GM12878 (cell line): ENCODE measurements around the gene MARVELD2. TPM values are rescaled to one million over a fixed set of nuclear protein-coding genes. Genes with fewer than 3 reads are reported as not detected.

Experiments
- ATF3 ChIP-seq: IDR thresholded peaks from 2 replicates; pipeline ENCODE4 v1.6.1; 2011; ENCODE audit warnings: low read depth, mild to moderate bottlenecking, low read length, moderate library complexity, borderline replicate concordance; ENCODE audit errors: extremely low read depth
- BCL3 ChIP-seq: IDR thresholded peaks from 2 replicates; pipeline ENCODE4 v1.6.1; 2011; ENCODE audit warnings: borderline replicate concordance, low read depth, mild to moderate bottlenecking, moderate library complexity, low read length; ENCODE audit not compliant: insufficient read depth, poor library complexity, severe bottlenecking
- BCLAF1 ChIP-seq: fragments of 450-650 bp; IDR thresholded peaks from 2 replicates; pipeline ENCODE4 v1.6.1; 2017; ENCODE audit warnings: antibody characterized with exemption, mild to moderate bottlenecking, moderate library complexity
- CEBPB ChIP-seq, 2 experiments: fragments of 150-350 bp in 1 of 2; IDR thresholded peaks; 2 replicates each; pipeline ENCODE4 v1.6.1; 2012 to 2014; ENCODE audit warnings: low read depth in 2 of 2, low read length in 2 of 2, borderline replicate concordance in 1 of 2, inconsistent platforms in 1 of 2
- CTCF ChIP-seq, 3 experiments: IDR thresholded peaks in 2 of 3; conservative IDR thresholded peaks in 1 of 3; 2 replicates each; pipeline ENCODE4 v1.5.1; 2011; ENCODE audit warnings: low read depth in 3 of 3, low read length in 3 of 3, mild to moderate bottlenecking in 3 of 3, control low read depth in 2 of 3, moderate library complexity in 2 of 3, inconsistent platforms in 1 of 3, mixed read lengths in 1 of 3; ENCODE audit not compliant: control insufficient read depth in 2 of 3, insufficient read depth in 1 of 3; ENCODE audit errors: extremely low read depth in 1 of 3
- DPF2 ChIP-seq: fragments of 450-650 bp; IDR thresholded peaks from 2 replicates; pipeline ENCODE4 v1.6.1; 2017; ENCODE audit warnings: mild to moderate bottlenecking
- EED ChIP-seq: sonication (generic); IDR thresholded peaks from 2 replicates; pipeline ENCODE4 v1.6.1; 2016; ENCODE audit warnings: antibody characterized with exemption, low read depth
- GATAD2B ChIP-seq: fragments of 450-650 bp; conservative IDR thresholded peaks from 2 replicates; pipeline ENCODE4 v1.6.1; 2017; ENCODE audit warnings: low read depth, mild to moderate bottlenecking, moderate library complexity
- IKZF1 ChIP-seq: fragments of 450-650 bp; conservative IDR thresholded peaks from 2 replicates; pipeline ENCODE4 v1.6.1; 2017; ENCODE audit warnings: antibody characterized with exemption, mild to moderate bottlenecking
- KDM1A ChIP-seq: fragments of 200-600 bp; sonication (generic); IDR thresholded peaks from 2 replicates; pipeline ENCODE4 v1.6.1; 2016; ENCODE audit warnings: borderline replicate concordance
- LARP7 ChIP-seq: fragments of 450-650 bp; IDR thresholded peaks from 2 replicates; pipeline ENCODE4 v1.6.1; 2017; ENCODE audit warnings: mild to moderate bottlenecking
- MAX ChIP-seq: IDR thresholded peaks from 2 replicates; pipeline ENCODE4 v1.6.1; 2012; ENCODE audit warnings: low read depth, low read length, improper control_type of control experiment
- NBN ChIP-seq: fragments of 450-650 bp; IDR thresholded peaks from 2 replicates; pipeline ENCODE4 v1.6.1; 2016
- POLR2AphosphoS5 ChIP-seq: IDR thresholded peaks from 2 replicates; pipeline ENCODE4 v1.6.1; 2011; ENCODE audit warnings: mild to moderate bottlenecking, low read length, inconsistent platforms
- RAD21 ChIP-seq: IDR thresholded peaks from 2 replicates; pipeline ENCODE4 v1.6.1; 2011; ENCODE audit warnings: mild to moderate bottlenecking, low read depth, low read length, moderate library complexity; ENCODE audit not compliant: insufficient read depth
- SMAD5 ChIP-seq: IDR thresholded peaks from 2 replicates; pipeline ENCODE4 v1.6.1; 2016; ENCODE audit warnings: antibody characterized with exemption, low read depth
- TCF12 ChIP-seq: IDR thresholded peaks from 2 replicates; pipeline ENCODE4 v1.6.1; 2011; ENCODE audit warnings: low read depth, mild to moderate bottlenecking, low read length
- USF1 ChIP-seq: IDR thresholded peaks from 2 replicates; pipeline ENCODE4 v1.6.1; 2011; ENCODE audit warnings: borderline replicate concordance, low read depth, mild to moderate bottlenecking, moderate library complexity, mixed read lengths, low read length; ENCODE audit not compliant: insufficient read depth; ENCODE audit errors: extremely low read length
- YY1 ChIP-seq: IDR thresholded peaks from 2 replicates; pipeline ENCODE4 v1.6.1; 2011; ENCODE audit warnings: low read depth, mild to moderate bottlenecking, low read length
- ZNF207 ChIP-seq: fragments of 450-650 bp; IDR thresholded peaks from 2 replicates; pipeline ENCODE4 v1.6.1; 2014; ENCODE audit warnings: antibody characterized with exemption, mild to moderate bottlenecking, borderline replicate concordance
- ZNF24 ChIP-seq: fragments of 450-650 bp; IDR thresholded peaks from 2 replicates; pipeline ENCODE4 v1.6.1; 2017; ENCODE audit warnings: antibody characterized with exemption, mild to moderate bottlenecking
- ZSCAN29 ChIP-seq: fragments of 450-650 bp; IDR thresholded peaks from 2 replicates; pipeline ENCODE4 v1.6.1; 2017; ENCODE audit warnings: mild to moderate bottlenecking, moderate library complexity
- polyA plus RNA-seq, 11 experiments: library from polyadenylated mRNA; depleted of rRNA in 4 of 11; unstranded in 6 of 11; stranded (reverse) in 5 of 11; fragments of >200 nt; fragmentation: Nextera tagmentation in 4 of 11; fragmentation: Illumina TruSeq in 1 of 11; extraction: Ambion mirVana in 4 of 11; extraction: Trizol in 1 of 11; gene quantifications; 1 replicate in 1 of 11; 2 replicates in 10 of 11; pipeline versions ENCODE4 v1.2.1 to v1.2.3, GENCODE V29; 2011 to 2016; ENCODE audit warnings: inconsistent platforms in 2 of 11, missing spikeins in 2 of 11, low read depth in 1 of 11
- total RNA-seq, 4 experiments: library from RNA; depleted of rRNA in 3 of 4; stranded (reverse); fragments of >200 nt in 3 of 4; fragmentation: Illumina TruSeq in 1 of 4; extraction: Trizol in 1 of 4; gene quantifications; 2 replicates each; pipeline versions ENCODE4 v1.2.1 to v1.2.3, GENCODE V29; 2013 to 2021

Gene MARVELD2
- total and polyA plus RNA-seq, 10 of the 15 experiments (the other 5 are each of a cell fraction or from before 2014, with no cell fraction given) = 0.37 to 6.2 (median 3.8) TPM

GRCh38 chr5:69414885-69415583, at the start of gene MARVELD2 (continued):
- TF ChIP-seq ATF3 (no peak; the same call in 1 of the 2 replicates), MAX (peak; percentile 25; the same call in 1 of the 2 replicates), YY1 (0 out of 2 replicates have a peak, but pooled peaks have one; percentile 3), LARP7 (peak; percentile 50; the same call in 1 of the 2 replicates), BCL3 (peak; percentile 54), ZSCAN29 (no peak), TCF12 (peak; percentile 26; the same call in 1 of the 2 replicates), ZNF24 (0 out of 2 replicates have a peak, but pooled peaks have one; percentile 10), POLR2AphosphoS5 (no peak), KDM1A (no peak), DPF2 (0 out of 2 replicates have a peak, but pooled peaks have one; percentile 25), IKZF1 (peak; percentile 73), EED (peak; percentile 53; the same call in 1 of the 2 replicates), USF1 (peak; percentile 84), RAD21 (peak; percentile 55), CEBPB (IDR thresholded peaks at IDR 0.05; ENCODE audit: borderline replicate concordance in 1 of 2, low read depth in 2 of 2, low read length in 2 of 2) (no peak), ZNF207 (peak; percentile 55; the same call in 1 of the 2 replicates), GATAD2B (peak; percentile 56; the same call in 1 of the 2 replicates), SMAD5 (no peak), CTCF (IDR thresholded peaks at IDR 0.05 in 2 of 3, conservative IDR thresholded peaks at IDR 0.05 in 1 of 3; ENCODE audit: control insufficient read depth in 2 of 3, extremely low read depth in 1 of 3, insufficient read depth in 1 of 3, low read depth in 3 of 3, low read length in 3 of 3) (peak; percentile 26 to 41 (median 36); a peak in 3 of 6 replicates), NBN (no peak), BCLAF1 (0 out of 2 replicates have a peak, but pooled peaks have one; percentile 7)
